Adrenal gland (tissue), 12 donors: ENCODE measurements around the gene MAP3K9. TPM values are rescaled to one million over a fixed set of nuclear protein-coding genes. Genes with fewer than 3 reads are reported as not detected.

ENCODE experiments used
- DNase-seq, 7 donors: peaks; one replicate each; pipeline ENCODE4 v3.0.0-alpha.2; 2019 to 2020
- H3K27ac ChIP-seq, 5 donors: fragments of 200-600 bp; sonication (generic) in 4 of 5; 1 replicate in 3 of 5; 2 replicates in 2 of 5; pipeline versions ENCODE4 v1.5.1 to v1.8.0; 2016 to 2020; ENCODE audit warnings: mild to moderate bottlenecking in 1 of 5
- H3K27me3 ChIP-seq: fragments of 200-600 bp; 2 replicates; pipeline ENCODE4 v1.8.0; 2021
- H3K36me3 ChIP-seq, 2 donors: fragments of 200-600 bp; replicated peaks in 1 of 2; 1 replicate in 1 of 2; 2 replicates in 1 of 2; pipeline versions ENCODE4 v1.5.1 to v1.8.0; 2018 to 2022
- H3K4me1 ChIP-seq, 2 donors: fragments of 200-600 bp; replicated peaks in 1 of 2; 1 replicate in 1 of 2; 2 replicates in 1 of 2; pipeline versions ENCODE4 v1.5.1 to v1.8.0; 2018 to 2021
- H3K4me3 ChIP-seq, 4 donors: fragments of 200-600 bp; sonication (generic) in 3 of 4; one replicate each; pipeline ENCODE4 v1.5.1; 2016 to 2018
- H3K9me3 ChIP-seq, 3 donors: fragments of 200-600 bp; sonication (generic) in 1 of 3; replicated peaks in 1 of 3; 1 replicate in 2 of 3; 2 replicates in 1 of 3; pipeline versions ENCODE4 v1.5.1 to v1.8.0; 2016 to 2021
- CTCF ChIP-seq, 6 experiments: fragments of 450-650 bp in 4 of 6; fragments of 200-600 bp in 2 of 6; sonication (generic) in 1 of 6; IDR thresholded peaks; 1 replicate in 5 of 6; 2 replicates in 1 of 6; pipeline versions ENCODE4 v1.5.1 to v1.8.0; 2016 to 2021; ENCODE audit warnings: antibody characterized with exemption in 6 of 6, mild to moderate bottlenecking in 2 of 6, moderate library complexity in 1 of 6
- POLR2A ChIP-seq, 2 donors: fragments of 450-650 bp; IDR thresholded peaks; one replicate each; pipeline ENCODE4 v1.6.1; 2017; ENCODE audit warnings: antibody characterized with exemption in 2 of 2, mild to moderate bottlenecking in 2 of 2, moderate library complexity in 1 of 2
- WGBS, 4 donors: extraction: QIAGEN DNeasy Blood & Tissue Kit in 2 of 4; methylation state at CpG; one replicate each; pipeline versions ENCODE4 v1.1.5 to v1.1.7; 2013 to 2017; 5-methylcytosine and 5-hydroxymethylcytosine counted together
- intact Hi-C, 2 donors: fragments of 100-400 bp; cut with DNase I; formaldehyde crosslinking; loops; one replicate each; pipeline versions ENCODE4 v1.14.1 to v1.15.0; 2022 to 2023
- polyA plus RNA-seq, 3 donors: library from polyadenylated mRNA; stranded (reverse); fragments of 200-250 nt in 2 of 3; fragments of 350-450 nt in 1 of 3; fragmentation: Illumina TruSeq in 1 of 3; extraction: RNeasy Lipid Tissue Mini Kit (QIAGEN cat#74804) in 1 of 3; gene quantifications; one replicate each; pipeline ENCODE4 v1.2.3, GENCODE V29; 2013 to 2014
- total RNA-seq, 9 donors: library from RNA; depleted of rRNA in 4 of 9; stranded (reverse); fragments of >200 nt in 4 of 9; fragments of 120-200 nt in 1 of 9; fragmentation: NEBNext Ultra II Directional in 1 of 9; extraction: Animal tissue kit (Norgen Biotek cat#: 25700) in 1 of 9; gene quantifications; one replicate each; pipeline versions ENCODE4 v1.1.0 to v1.2.4, GENCODE V29; 2013 to 2023
- donor health status: healthy with polysubstance abuse.
- donor health status: Bipolar disorder and iron deficiency.
- donor health status: DM: yes; HTN: yes; CAD: no.
- donor health status: DM: no; HTN: no; CAD: no.
- donor health status: DM: no; HTN: no; CAD: no.
- donor health status: DM: yes; HTN: yes; CAD: no.

The MAP3K9 gene
- total and polyA plus RNA-seq, 12 donors, result 0.67 to 6.7 (median 2.9) TPM

- Histone ChIP-seq H3K27ac (no peak overlapping the region), H3K4me3 (no peak overlapping the region), H3K9me3 (no peaks in the 10 kb centered on the region), H3K4me1 (no peaks in the 10 kb centered on the region), H3K36me3 (no peaks in the 10 kb centered on the region), H3K27me3 (no peaks in the 10 kb centered on the region)
- 80 to 93% (median 83%) methylated on average over 1 of the region's 1 CpG for WGBS, 4 donors
- DNase-seq, result no peak
- TF ChIP-seq CTCF (IDR thresholded peaks at IDR 0.05) (no peak), POLR2A (IDR thresholded peaks at IDR 0.05) (no peak)
- intact Hi-C loops, result no loop called here
These were observed 4.7 kb downstream of the MAP3K9 start for GRCh38 chr14:70804556-70805162.

GRCh38 chr14:70803321-70804310, 5.7 kb downstream of the MAP3K9 start:
- 78 to 85% (median 83%) methylated on average over 3 of the region's 3 CpGs for WGBS, 4 donors
- Histone ChIP-seq H3K27me3 (no peaks in the 10 kb centered on the region), H3K4me1 (no peaks in the 10 kb centered on the region), H3K27ac (no peak overlapping the region), H3K9me3 (no peaks in the 10 kb centered on the region), H3K4me3 (no peak overlapping the region), H3K36me3 (no peaks in the 10 kb centered on the region)
- intact Hi-C loops, result no loop called here
- TF ChIP-seq CTCF (IDR thresholded peaks at IDR 0.05), result no peak
- TF ChIP-seq POLR2A (IDR thresholded peaks at IDR 0.05), result no peak
- DNase-seq, result no peak

GRCh38 chr14:70802379-70802778, 6.9 kb downstream of the MAP3K9 start:
- 92 to 100% (median 97%) methylated on average over 1 of the region's 1 CpG for WGBS, 4 donors
- Histone ChIP-seq H3K4me3 (no peak overlapping the region), H3K9me3 (no peaks in the 10 kb centered on the region), H3K36me3 (no peaks in the 10 kb centered on the region), H3K27me3 (no peaks in the 10 kb centered on the region), H3K27ac (no peak overlapping the region), H3K4me1 (no peaks in the 10 kb centered on the region)
- no peak for DNase-seq
- TF ChIP-seq CTCF (IDR thresholded peaks at IDR 0.05) (no peak), POLR2A (IDR thresholded peaks at IDR 0.05) (no peak)
- intact Hi-C loops, result no loop called here

GRCh38 chr14:70801836-70802235, 7.5 kb downstream of the MAP3K9 start:
- Histone ChIP-seq H3K27ac (no peak overlapping the region), H3K27me3 (no peaks in the 10 kb centered on the region), H3K36me3 (no peaks in the 10 kb centered on the region), H3K4me3 (no peak overlapping the region), H3K4me1 (no peaks in the 10 kb centered on the region), H3K9me3 (no peaks in the 10 kb centered on the region)
- 85 to 95% (median 88%) methylated on average over 5 of the region's 5 CpGs for WGBS, 4 donors
- DNase-seq, result no peak
- intact Hi-C loops, result no loop called here
- TF ChIP-seq POLR2A (IDR thresholded peaks at IDR 0.05) (no peak), CTCF (IDR thresholded peaks at IDR 0.05) (no peak)
